Stimulated activated CD4-positive, alpha-beta T cell treated with anti-CD3 and anti-CD28 coated beads, Interleukin-15, amount 100 ng/mL, for 24 hours (primary cell): Measurements from ENCODE around the gene PROZ.

Experiments used
- DNase-seq: peaks from one replicate; pipeline ENCODE4 v3.0.0-alpha.2; 2020

PROZ gene

GRCh38 chr13:113142876-113143275 is 15.6 kb upstream of the PROZ start:
- no peak for DNase-seq

- DNase-seq, result no peak
Observed at GRCh38 chr13:113143466-113144254, 14.8 kb upstream of the PROZ start.

GRCh38 chr13:113144255-113144629 is 14.2 kb upstream of the PROZ start:
- no peak for DNase-seq

- peak; percentile 69 for DNase-seq
Observed at GRCh38 chr13:113145496-113145895, 13.0 kb upstream of the PROZ start.

GRCh38 chr13:113145911-113146598 is 12.4 kb upstream of the PROZ start:
- DNase-seq, result no peak

- no peak for DNase-seq
Observed at GRCh38 chr13:113146750-113147149, 11.7 kb upstream of the PROZ start.

- no peak for DNase-seq
Observed at GRCh38 chr13:113147206-113147605, 11.2 kb upstream of the PROZ start.

GRCh38 chr13:113148407-113148806 is 10.0 kb upstream of the PROZ start:
- no peak for DNase-seq

- no peak for DNase-seq
Observed at GRCh38 chr13:113148940-113149503, 9.4 kb upstream of the PROZ start.

GRCh38 chr13:113149711-113150549 is 8.5 kb upstream of the PROZ start:
- no peak for DNase-seq

- no peak for DNase-seq
Observed at GRCh38 chr13:113150550-113151365, 7.7 kb upstream of the PROZ start.

- DNase-seq, result peak; percentile 23
Observed at GRCh38 chr13:113151745-113152690, 6.4 kb upstream of the PROZ start.

- DNase-seq, result no peak
Observed at GRCh38 chr13:113152691-113152983, 5.8 kb upstream of the PROZ start.

GRCh38 chr13:113152984-113153809 is 5.3 kb upstream of the PROZ start:
- peak; percentile 30 for DNase-seq

- DNase-seq, result peak; percentile 73
Observed at GRCh38 chr13:113153810-113154748, 4.4 kb upstream of the PROZ start.

- no peak for DNase-seq
Observed at GRCh38 chr13:113155201-113155600, 3.2 kb upstream of the PROZ start.

- DNase-seq, result no peak
Observed at GRCh38 chr13:113155982-113156655, 2.3 kb upstream of the PROZ start.

GRCh38 chr13:113157206-113157928 is 1.1 kb upstream of the PROZ start:
- no peak for DNase-seq
